ENCODE measurements around the gene PCDHGA6. TPM values are rescaled to one million over a fixed set of nuclear protein-coding genes. Genes with fewer than 3 reads are reported as not detected.
"Not testable (repeated sequence)": the region's sequence is repeated elsewhere in the genome, so short reads cannot be mapped to it uniquely, and the experiment has no call there.

The PCDHGA6 gene
- total and polyA plus RNA-seq, 12 donors, result 1.2 to 10.6 (median 8.1) TPM

DNA sequence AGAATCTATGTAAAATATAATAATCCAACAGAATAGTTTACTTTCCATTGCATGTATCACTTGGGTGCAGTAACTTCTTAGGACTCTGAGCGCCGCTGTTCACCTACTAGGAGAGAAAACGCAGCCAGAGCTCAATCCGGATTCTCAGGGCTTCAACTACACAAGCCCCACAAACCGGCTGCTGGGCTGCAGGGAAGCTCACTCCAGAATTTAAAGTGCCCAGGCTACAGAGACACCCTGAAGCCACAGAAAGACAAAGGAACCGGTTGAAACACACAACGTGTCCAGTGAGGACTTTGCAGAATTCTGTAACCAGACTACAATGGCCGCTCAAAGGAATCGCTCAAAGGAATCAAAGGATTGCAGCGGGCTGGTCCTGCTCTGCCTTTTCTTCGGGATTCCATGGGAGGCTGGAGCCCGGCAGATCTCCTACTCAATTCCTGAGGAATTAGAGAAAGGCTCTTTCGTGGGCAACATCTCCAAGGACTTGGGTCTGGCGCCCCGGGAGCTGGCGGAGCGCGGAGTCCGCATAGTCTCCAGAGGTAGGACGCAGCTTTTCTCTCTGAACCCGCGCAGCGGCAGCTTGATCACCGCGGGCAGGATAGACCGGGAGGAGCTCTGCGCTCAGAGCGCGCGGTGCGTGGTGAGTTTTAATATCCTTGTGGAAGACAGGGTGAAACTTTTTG lies 39.3 kb downstream of the PCDHGA6 start, which contains the start of gene PCDHGA10:
Gene PCDHGA10, plus strand, starts transcription at position 134 of the 686 bp plus-strand sequence. Its CDS starts 189 bp downstream, at position 323.
- H3K9me3 ChIP-seq, result peaks cover 0 to 100% (median 46%) of the 10 kb centered on the region in 11 donors
- no peak for DNase-seq
- intact Hi-C loops (cut with DNase I), result loop anchor here in 4 of 10 donors (5.0 to 10.0 kb wide), 4 partner anchors 112 to 198 kb away; partner anchors contain the start of gene PCDHB13 (in 1 of the 4)
- peaks cover 0 to 96% (median 0%) of the 10 kb centered on the region in 7 donors for H3K27me3 ChIP-seq
- peak within 1 kb of the TSS in 4 of 10 donors; percentile 1 to 24 (median 8) for H3K27ac ChIP-seq
- peaks cover 0 to 62% (median 0%) of the 10 kb centered on the region in 9 donors for H3K36me3 ChIP-seq
- 27 to 36% methylated on average over 31 of the region's 31 CpGs for WGBS, 2 donors
- H3K4me1 ChIP-seq, result peaks cover 0 to 19% (median 0%) of the 10 kb centered on the region in 9 donors
- TF ChIP-seq, protein P1, sequence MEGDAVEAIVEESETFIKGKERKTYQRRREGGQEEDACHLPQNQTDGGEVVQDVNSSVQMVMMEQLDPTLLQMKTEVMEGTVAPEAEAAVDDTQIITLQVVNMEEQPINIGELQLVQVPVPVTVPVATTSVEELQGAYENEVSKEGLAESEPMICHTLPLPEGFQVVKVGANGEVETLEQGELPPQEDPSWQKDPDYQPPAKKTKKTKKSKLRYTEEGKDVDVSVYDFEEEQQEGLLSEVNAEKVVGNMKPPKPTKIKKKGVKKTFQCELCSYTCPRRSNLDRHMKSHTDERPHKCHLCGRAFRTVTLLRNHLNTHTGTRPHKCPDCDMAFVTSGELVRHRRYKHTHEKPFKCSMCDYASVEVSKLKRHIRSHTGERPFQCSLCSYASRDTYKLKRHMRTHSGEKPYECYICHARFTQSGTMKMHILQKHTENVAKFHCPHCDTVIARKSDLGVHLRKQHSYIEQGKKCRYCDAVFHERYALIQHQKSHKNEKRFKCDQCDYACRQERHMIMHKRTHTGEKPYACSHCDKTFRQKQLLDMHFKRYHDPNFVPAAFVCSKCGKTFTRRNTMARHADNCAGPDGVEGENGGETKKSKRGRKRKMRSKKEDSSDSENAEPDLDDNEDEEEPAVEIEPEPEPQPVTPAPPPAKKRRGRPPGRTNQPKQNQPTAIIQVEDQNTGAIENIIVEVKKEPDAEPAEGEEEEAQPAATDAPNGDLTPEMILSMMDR (IDR thresholded peaks at IDR 0.05), result peak; percentile 18 to 59 (median 52)
- ATAC-seq, result peak in 6 of 8 donors; percentile 55 to 65 (median 60)
- H3K4me3 ChIP-seq, result peak within 1 kb of the TSS in 9 of 10 donors; percentile 5 to 48 (median 34)

DNA sequence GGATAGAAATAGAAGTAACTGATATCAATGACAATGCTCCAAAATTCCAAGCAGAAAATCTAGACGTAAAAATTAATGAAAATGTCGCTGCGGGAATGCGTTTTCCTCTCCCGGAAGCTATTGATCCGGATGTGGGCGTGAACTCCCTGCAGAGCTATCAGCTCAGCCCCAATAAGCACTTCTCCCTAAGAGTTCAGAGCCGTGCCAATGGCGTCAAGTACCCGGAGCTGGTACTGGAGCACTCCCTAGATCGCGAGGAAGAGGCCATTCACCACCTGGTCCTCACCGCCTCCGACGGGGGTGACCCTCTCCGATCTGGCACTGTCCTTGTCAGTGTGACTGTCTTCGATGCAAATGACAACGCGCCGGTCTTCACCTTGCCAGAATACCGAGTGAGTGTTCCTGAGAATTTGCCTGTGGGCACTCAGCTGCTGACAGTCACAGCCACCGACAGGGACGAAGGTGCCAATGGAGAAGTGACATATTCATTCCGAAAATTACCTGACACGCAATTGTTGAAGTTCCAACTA lies 39.9 kb downstream of the PCDHGA6 start:
- H3K4me1 ChIP-seq, result peaks cover 0 to 25% (median 5%) of the 10 kb centered on the region in 9 donors
- intact Hi-C loops (cut with DNase I), result loop anchor here in 4 of 10 donors (5.0 to 10.0 kb wide), 4 partner anchors 111 to 199 kb away; partner anchors contain the start of gene PCDHB13 (in 1 of the 4)
- H3K27me3 ChIP-seq, result peaks cover 0 to 96% (median 0%) of the 10 kb centered on the region in 7 donors
- WGBS, 2 donors, result 23 to 26% methylated on average over 25 of the region's 25 CpGs
- ATAC-seq (peak in 4 of 8 donors; percentile 12 to 57 (median 24)), DNase-seq (no peak)
- TF ChIP-seq, protein P1 (IDR thresholded peaks at IDR 0.05), result no peak
- peaks cover 0 to 56% (median 0%) of the 10 kb centered on the region in 9 donors for H3K36me3 ChIP-seq
- peak overlapping the region in 1 of 10 donors; percentile 1 for H3K27ac ChIP-seq
- H3K4me3 ChIP-seq, result peak overlapping the region in 8 of 10 donors; percentile 9 to 48 (median 36)
- peaks cover 0 to 100% (median 45%) of the 10 kb centered on the region in 11 donors for H3K9me3 ChIP-seq

DNA sequence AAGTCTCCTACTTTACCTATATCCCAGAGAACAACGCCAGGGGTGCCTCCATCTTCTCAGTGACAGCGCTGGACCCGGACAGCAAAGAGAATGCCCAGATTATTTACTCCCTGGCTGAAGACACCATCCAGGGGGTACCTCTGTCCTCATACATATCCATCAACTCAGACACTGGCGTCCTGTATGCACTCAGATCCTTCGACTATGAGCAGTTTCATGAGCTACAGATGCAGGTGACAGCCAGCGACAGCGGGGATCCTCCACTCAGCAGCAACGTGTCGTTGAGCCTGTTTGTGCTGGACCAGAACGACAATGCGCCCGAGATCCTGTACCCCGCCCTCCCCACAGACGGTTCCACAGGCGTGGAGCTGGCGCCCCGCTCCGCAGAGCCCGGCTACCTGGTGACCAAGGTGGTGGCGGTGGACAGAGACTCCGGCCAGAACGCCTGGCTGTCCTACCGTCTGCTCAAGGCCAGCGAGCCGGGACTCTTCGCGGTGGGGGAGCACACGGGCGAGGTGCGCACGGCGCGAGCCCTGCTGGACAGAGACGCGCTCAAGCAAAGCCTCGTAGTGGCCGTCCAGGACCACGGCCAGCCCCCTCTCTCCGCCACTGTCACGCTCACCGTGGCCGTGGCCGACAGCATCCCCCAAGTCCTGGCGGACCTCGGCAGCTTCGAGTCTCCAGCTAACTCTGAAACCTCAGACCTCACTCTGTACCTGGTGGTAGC lies 41.0 kb downstream of the PCDHGA6 start:
- not testable (repeated sequence) for H3K27ac ChIP-seq, DNase-seq, ATAC-seq, H3K4me3 ChIP-seq
- intact Hi-C loops (cut with DNase I), result loop anchor here in 8 of 10 donors (5.0 to 10.0 kb wide), 7 partner anchors 108 to 200 kb away; partner anchors contain the start of gene PCDHB13 (in 1 of the 8)
- peaks cover 0 to 96% (median 0%) of the 10 kb centered on the region in 7 donors for H3K27me3 ChIP-seq
- 45 to 58% methylated on average over 41 to 46 of the region's 46 CpGs for WGBS, 2 donors
- peaks cover 0 to 56% (median 0%) of the 10 kb centered on the region in 9 donors for H3K36me3 ChIP-seq
- H3K9me3 ChIP-seq, result peaks cover 0 to 100% (median 45%) of the 10 kb centered on the region in 11 donors
- peaks cover 0 to 25% (median 5%) of the 10 kb centered on the region in 9 donors for H3K4me1 ChIP-seq

DNA sequence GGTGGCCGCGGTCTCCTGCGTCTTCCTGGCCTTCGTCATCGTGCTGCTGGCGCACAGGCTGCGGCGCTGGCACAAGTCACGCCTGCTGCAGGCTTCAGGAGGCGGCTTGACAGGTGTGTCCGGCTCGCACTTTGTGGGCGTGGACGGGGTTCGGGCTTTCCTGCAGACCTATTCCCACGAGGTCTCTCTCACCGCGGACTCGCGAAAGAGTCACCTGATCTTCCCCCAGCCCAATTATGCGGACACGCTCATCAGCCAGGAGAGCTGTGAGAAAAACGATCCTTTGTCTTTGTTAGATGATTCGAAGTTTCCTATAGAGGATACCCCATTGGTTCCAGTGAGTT lies 41.6 kb downstream of the PCDHGA6 start:
- ATAC-seq, H3K4me3 ChIP-seq, DNase-seq, H3K27ac ChIP-seq: not testable (repeated sequence)
- Histone ChIP-seq H3K36me3 (peaks cover 0 to 53% (median 0%) of the 10 kb centered on the region in 9 donors), H3K27me3 (peaks cover 0 to 96% (median 0%) of the 10 kb centered on the region in 7 donors), H3K4me1 (peaks cover 0 to 25% (median 5%) of the 10 kb centered on the region in 9 donors), H3K9me3 (peaks cover 0 to 100% (median 45%) of the 10 kb centered on the region in 11 donors)
- intact Hi-C loops (cut with DNase I), result loop anchor here in 8 of 10 donors (5.0 to 10.0 kb wide), 7 partner anchors 107 to 200 kb away; partner anchors contain the start of gene PCDHB13 (in 1 of the 8)
- 43 to 45% methylated on average over 24 of the region's 24 CpGs for WGBS, 2 donors
